ENCODE results near the gene NDUFS8. TPM values are rescaled to one million over a fixed set of nuclear protein-coding genes. Genes with fewer than 3 reads are reported as not detected.

NDUFS8 gene
- total RNA-seq, 4 donors from 2014 or later, result 69.8 to 143 (median 80.2) TPM

GRCh38 chr11:68028802-68029545, 1.5 kb upstream of the NDUFS8 start:
- no peak for TF ChIP-seq CTCF (IDR thresholded peaks at IDR 0.05; ENCODE audit: low read depth)

GRCh38 chr11:68031144-68031464, 623 bp downstream of the NDUFS8 start:
- no peak for TF ChIP-seq CTCF (IDR thresholded peaks at IDR 0.05; ENCODE audit: low read depth)

DNA sequence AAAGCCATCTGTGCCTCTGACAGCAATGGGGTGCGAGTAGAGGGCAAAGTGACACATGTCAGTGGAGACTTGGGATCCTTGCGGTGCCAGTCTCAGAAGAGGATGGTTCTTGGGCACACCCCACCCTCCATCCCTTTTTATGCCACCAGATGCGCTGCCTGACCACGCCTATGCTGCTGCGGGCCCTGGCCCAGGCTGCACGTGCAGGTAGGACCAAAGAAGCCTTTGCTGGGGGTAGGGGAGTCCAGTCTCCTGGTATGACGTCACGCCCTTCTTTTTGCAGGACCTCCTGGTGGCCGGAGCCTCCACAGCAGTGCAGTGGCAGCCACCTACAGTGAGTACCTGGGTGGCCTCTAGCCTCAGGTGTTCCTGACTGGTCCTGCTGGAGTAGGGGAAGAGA, 1.5 kb downstream of the NDUFS8 start:
- no peak for TF ChIP-seq CTCF (IDR thresholded peaks at IDR 0.05; ENCODE audit: low read depth)

DNA sequence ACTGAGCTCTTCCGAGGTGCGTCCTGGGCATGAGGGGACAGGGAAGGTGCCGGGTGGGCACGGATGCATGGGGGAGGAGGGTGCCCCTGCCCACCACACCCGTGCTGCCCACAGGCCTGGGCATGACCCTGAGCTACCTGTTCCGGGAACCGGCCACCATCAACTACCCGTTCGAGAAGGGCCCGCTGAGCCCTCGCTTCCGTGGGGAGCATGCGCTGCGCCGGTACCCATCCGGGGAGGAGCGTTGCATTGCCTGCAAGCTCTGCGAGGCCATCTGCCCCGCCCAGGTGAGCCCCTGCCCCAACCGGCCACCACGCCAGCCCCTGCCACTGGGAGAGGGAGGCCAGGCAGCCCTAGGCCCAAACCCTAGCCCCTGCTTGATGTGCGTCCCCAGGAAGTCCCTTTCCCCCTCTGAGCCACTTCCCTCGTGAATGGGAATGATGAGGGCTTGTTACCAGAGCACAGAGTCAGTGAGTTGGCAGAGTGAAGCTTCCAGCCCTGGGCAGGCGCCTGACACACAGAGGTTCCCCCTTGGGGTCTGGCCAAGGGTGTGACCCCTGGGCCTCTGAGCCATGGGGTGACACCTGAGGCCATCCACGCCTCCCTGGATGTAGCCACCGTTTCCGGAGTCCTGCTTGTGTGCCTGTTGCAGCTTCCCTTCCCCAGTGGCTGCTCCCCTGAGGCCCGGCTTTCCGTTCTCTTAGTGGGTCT, 2.7 kb downstream of the NDUFS8 start:
- TF ChIP-seq CTCF (IDR thresholded peaks at IDR 0.05; ENCODE audit: low read depth), result no peak

- no peak for TF ChIP-seq CTCF (IDR thresholded peaks at IDR 0.05; ENCODE audit: low read depth)
These were observed 3.2 kb downstream of the NDUFS8 start for GRCh38 chr11:68033708-68034045.

DNA sequence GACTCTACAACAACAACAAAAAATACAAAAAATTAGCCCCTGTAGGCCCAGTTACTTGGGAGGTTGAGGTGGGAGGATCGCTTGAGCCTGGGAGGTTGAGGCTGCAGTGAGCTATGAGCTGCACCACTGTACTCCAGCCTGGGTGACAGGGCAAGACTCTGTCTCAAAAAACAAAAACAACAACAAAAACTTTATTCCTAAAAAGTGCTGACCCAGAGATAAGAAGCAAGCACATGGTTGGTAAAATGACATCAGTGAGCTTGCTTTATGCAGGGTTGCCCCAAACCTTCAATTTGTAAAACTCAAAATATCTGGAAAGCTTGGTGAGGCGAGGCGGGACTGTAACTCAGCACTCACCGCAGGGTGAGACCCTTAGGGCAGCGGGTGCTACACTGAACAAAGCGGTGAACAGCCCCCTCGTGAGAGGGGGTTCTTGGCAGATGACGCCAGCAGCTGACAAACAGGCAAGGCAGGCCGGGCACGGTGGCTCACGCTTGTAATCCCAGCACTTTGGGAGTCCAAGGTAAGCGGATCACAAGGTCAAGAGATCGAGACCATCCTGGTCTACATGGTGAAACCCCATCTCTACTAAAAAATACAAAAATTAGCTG, 4.9 kb downstream of the NDUFS8 start:
- no peak for TF ChIP-seq CTCF (IDR thresholded peaks at IDR 0.05; ENCODE audit: low read depth)

DNA sequence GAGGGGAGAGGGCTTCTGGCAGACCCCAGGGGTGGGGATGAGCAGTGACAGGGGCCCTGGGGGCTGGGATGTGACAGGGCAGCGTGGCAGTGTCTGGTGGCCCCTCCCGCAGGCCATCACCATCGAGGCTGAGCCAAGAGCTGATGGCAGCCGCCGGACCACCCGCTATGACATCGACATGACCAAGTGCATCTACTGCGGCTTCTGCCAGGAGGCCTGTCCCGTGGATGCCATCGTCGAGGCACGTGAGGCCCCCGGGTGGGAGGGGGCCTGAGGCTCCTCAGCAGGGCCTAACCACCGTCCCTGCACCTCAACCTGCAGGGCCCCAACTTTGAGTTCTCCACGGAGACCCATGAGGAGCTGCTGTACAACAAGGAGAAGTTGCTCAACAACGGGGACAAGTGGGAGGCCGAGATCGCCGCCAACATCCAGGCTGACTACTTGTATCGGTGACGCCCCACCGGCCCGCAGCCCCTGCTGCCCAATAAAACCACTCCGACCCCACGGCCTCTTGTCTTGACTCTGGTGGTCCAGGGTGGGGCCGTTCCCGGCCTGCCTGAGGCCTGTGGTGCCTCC, 5.7 kb downstream of the NDUFS8 start:
- no peak for TF ChIP-seq CTCF (IDR thresholded peaks at IDR 0.05; ENCODE audit: low read depth)
